Panc1 (cell line): Measurements from ENCODE around the gene CDYL. TPM values are rescaled to one million over a fixed set of nuclear protein-coding genes. Genes with fewer than 3 reads are reported as not detected.

ENCODE experiments used
- ATAC-seq: fragments of 200-7000 bp; cut with Tn5 transposase; 2 replicates; pipeline ENCODE4 v1.9.1; 2020; ENCODE audit warnings: mild to moderate bottlenecking, moderate library complexity
- BruUV-seq: library from RNA; stranded (reverse); fragments of 400-500 nt; replicated peaks from 2 replicates; lab custom pipeline; 2021; lab: Mats Ljungman, UMichigan
- CTCF ChIA-PET: fragments of 300-600 bp; sonication (Branson Sonifier 250); formaldehyde crosslinking; loops from one replicate; lab custom pipeline; 2022; ENCODE audit warnings: antibody characterized with exemption; lab: Charles Lee
- POLR2A ChIA-PET: fragments of 300-600 bp; sonication (Branson Sonifier 250); formaldehyde crosslinking; loops from one replicate; lab custom pipeline; 2022; ENCODE audit warnings: antibody characterized with exemption; lab: Charles Lee
- DNase-seq: peaks from one replicate; pipeline ENCODE4 v3.0.0-alpha.2; 2010; ENCODE audit warnings: low read depth, low spot score
- H3K27ac ChIP-seq: 2 replicates; pipeline ENCODE4 v1.5.1; 2011; ENCODE audit warnings: mild to moderate bottlenecking, low read length, inconsistent platforms
- H3K27me3 ChIP-seq: fragments of 200-500 bp; sonication (Bioruptor generic); 2 replicates; pipeline ENCODE4 v1.6.0; 2014; ENCODE audit warnings: low read length, inconsistent platforms; ENCODE audit not compliant: control insufficient read depth, insufficient read depth
- H3K36me3 ChIP-seq: fragments of 200-500 bp; sonication (Bioruptor generic); 2 replicates; pipeline ENCODE4 v1.5.1; 2014; ENCODE audit warnings: inconsistent platforms, mild to moderate bottlenecking, low read length, moderate library complexity; ENCODE audit not compliant: control insufficient read depth, insufficient read depth
- H3K4me1 ChIP-seq: 2 replicates; pipeline ENCODE4 v1.5.1; 2011; ENCODE audit warnings: inconsistent platforms, mild to moderate bottlenecking, low read length, moderate library complexity; ENCODE audit not compliant: control insufficient read depth, insufficient read depth
- H3K4me3 ChIP-seq, 2 experiments: 2 replicates each; pipeline ENCODE4 v1.5.1; 2011 to 2012; ENCODE audit warnings: low read depth in 2 of 2, low read length in 2 of 2, mild to moderate bottlenecking in 2 of 2, inconsistent platforms in 1 of 2, moderate library complexity in 1 of 2
- H3K9me3 ChIP-seq: fragments of 200-500 bp; sonication (Bioruptor generic); 2 replicates; pipeline ENCODE4 v1.5.1; 2014; ENCODE audit warnings: low read depth, mild to moderate bottlenecking, inconsistent platforms, low read length, moderate library complexity; ENCODE audit not compliant: control insufficient read depth, insufficient read depth
- CTCF ChIP-seq: fragments of 450-650 bp; IDR thresholded peaks from 2 replicates; pipeline ENCODE4 v1.5.1; 2017; ENCODE audit warnings: mild to moderate bottlenecking
- POLR2AphosphoS5 ChIP-seq: IDR thresholded peaks from 2 replicates; pipeline ENCODE4 v1.6.1; 2012; ENCODE audit warnings: mild to moderate bottlenecking, low read depth, low read length, moderate library complexity
- SIN3A ChIP-seq: IDR thresholded peaks from 2 replicates; pipeline ENCODE4 v1.6.1; 2012; ENCODE audit warnings: low read depth, mild to moderate bottlenecking, low read length, moderate library complexity, borderline replicate concordance; ENCODE audit not compliant: insufficient read depth
- TCF7L2 ChIP-seq: IDR thresholded peaks from 2 replicates; pipeline ENCODE4 v1.6.1; 2011; ENCODE audit warnings: mild to moderate bottlenecking, low read depth, low read length, inconsistent platforms
- in situ Hi-C: cut with HindIII; loops from 2 replicates; pipeline ENCODE4 v1.10.0; 2016; ENCODE audit warnings: low sequenced_read_pairs, low pct_unique_long_range_greater_than_20kb
- intact Hi-C: fragments of 100-400 bp; cut with micrococcal nuclease; formaldehyde crosslinking; loops from one replicate; pipeline ENCODE4 v1.10.0; 2022; ENCODE audit not compliant: unreplicated experiment
- total RNA-seq: library from RNA; stranded (reverse); gene quantifications from one replicate; pipeline ENCODE4 v1.2.1, GENCODE V29; 2021; ENCODE audit not compliant: unreplicated experiment
- TF ChIP-seq, protein P1 (sequence below), 2 experiments: IDR thresholded peaks; 2 replicates each; pipeline ENCODE4 v1.6.1; 2011 to 2012; ENCODE audit warnings: low read depth in 2 of 2, control low read depth in 1 of 2, low read length in 1 of 2, mild to moderate bottlenecking in 1 of 2, moderate library complexity in 1 of 2; ENCODE audit not compliant: insufficient read depth in 1 of 2

The CDYL gene
- total RNA-seq, 1 experiment from 2014 or later = 61.4 TPM

DNA sequence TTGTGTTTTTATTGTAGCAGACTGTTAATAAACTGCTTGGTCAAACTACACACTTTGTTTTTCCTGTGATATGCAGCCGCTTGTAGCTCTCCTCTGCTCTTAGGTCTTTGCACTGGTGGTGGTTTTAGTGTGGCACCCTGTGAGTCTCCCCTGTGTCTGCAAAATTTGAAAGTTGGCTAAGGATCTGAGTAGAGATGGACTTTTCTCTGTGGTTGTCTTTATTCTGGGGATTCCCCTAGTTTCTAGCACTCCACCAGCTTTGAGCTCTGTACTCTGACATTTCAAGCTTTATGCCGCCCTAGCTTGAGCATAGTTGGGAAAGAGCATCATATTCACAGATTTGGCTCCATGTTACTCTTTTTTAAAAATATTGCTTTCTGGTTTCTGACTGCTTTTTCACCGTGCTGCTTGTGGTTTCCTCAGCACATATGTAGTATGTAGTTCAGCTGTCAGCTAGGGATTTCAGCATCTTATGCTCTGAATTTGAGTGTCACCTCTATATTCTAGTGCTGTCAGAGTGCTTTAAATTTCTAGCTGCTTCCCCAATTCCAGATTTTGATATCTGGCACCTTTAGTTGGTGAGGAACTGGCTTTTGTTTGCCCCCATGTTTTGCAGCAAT, 25.4 kb downstream of the CDYL start:
- intact Hi-C loops (no loop called here), in situ Hi-C loops (no loop called here)
- Histone ChIP-seq H3K27ac (no peak overlapping the region), H3K4me1 (peaks cover 4% of the 10 kb centered on the region; the same call in 1 of the 2 replicates), H3K9me3 (peaks cover 21% of the 10 kb centered on the region; the same call in 1 of the 2 replicates), H3K27me3 (no peaks in the 10 kb centered on the region), H3K36me3 (no peaks in the 10 kb centered on the region), H3K4me3 (no peak overlapping the region)
- ATAC-seq = no peak
- CTCF ChIA-PET = no interaction called here
- no peak for DNase-seq
- no TSS peak for BruUV-seq
- TF ChIP-seq, protein P1, sequence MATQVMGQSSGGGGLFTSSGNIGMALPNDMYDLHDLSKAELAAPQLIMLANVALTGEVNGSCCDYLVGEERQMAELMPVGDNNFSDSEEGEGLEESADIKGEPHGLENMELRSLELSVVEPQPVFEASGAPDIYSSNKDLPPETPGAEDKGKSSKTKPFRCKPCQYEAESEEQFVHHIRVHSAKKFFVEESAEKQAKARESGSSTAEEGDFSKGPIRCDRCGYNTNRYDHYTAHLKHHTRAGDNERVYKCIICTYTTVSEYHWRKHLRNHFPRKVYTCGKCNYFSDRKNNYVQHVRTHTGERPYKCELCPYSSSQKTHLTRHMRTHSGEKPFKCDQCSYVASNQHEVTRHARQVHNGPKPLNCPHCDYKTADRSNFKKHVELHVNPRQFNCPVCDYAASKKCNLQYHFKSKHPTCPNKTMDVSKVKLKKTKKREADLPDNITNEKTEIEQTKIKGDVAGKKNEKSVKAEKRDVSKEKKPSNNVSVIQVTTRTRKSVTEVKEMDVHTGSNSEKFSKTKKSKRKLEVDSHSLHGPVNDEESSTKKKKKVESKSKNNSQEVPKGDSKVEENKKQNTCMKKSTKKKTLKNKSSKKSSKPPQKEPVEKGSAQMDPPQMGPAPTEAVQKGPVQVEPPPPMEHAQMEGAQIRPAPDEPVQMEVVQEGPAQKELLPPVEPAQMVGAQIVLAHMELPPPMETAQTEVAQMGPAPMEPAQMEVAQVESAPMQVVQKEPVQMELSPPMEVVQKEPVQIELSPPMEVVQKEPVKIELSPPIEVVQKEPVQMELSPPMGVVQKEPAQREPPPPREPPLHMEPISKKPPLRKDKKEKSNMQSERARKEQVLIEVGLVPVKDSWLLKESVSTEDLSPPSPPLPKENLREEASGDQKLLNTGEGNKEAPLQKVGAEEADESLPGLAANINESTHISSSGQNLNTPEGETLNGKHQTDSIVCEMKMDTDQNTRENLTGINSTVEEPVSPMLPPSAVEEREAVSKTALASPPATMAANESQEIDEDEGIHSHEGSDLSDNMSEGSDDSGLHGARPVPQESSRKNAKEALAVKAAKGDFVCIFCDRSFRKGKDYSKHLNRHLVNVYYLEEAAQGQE (IDR thresholded peaks at IDR 0.05; ENCODE audit: insufficient read depth in 1 of 2, low read depth in 2 of 2, low read length in 1 of 2) = no peak
- TF ChIP-seq TCF7L2 = no peak
- TF ChIP-seq SIN3A = no peak
- no peak for TF ChIP-seq POLR2AphosphoS5
- TF ChIP-seq CTCF = no peak
- POLR2A ChIA-PET = interaction anchor here (0.6 kb wide), 2 partner anchors 21 to 459 kb away, joined by 3 to 5 read pairs; no protein-coding TSS in a partner anchor

- intact Hi-C loops (no loop called here), in situ Hi-C loops (no loop called here)
- no peak for ATAC-seq
- no peaks in the 10 kb centered on the region for H3K36me3 ChIP-seq
- no peak for DNase-seq
- H3K27me3 ChIP-seq = no peaks in the 10 kb centered on the region
- no peak overlapping the region for H3K4me3 ChIP-seq
- ChIA-PET POLR2A (interaction anchor here (0.6 kb wide), 1 partner anchor 458 kb away, joined by 5 read pairs; no protein-coding TSS in a partner anchor), CTCF (interaction anchor here (0.6 kb wide), 1 partner anchor 12 kb away, joined by 3 read pairs; no protein-coding TSS in a partner anchor)
- BruUV-seq = no TSS peak
- peaks cover 7% of the 10 kb centered on the region; the same call in 1 of the 2 replicates for H3K4me1 ChIP-seq
- H3K27ac ChIP-seq = no peak overlapping the region
- H3K9me3 ChIP-seq = peaks cover 21% of the 10 kb centered on the region; the same call in 1 of the 2 replicates
- TF ChIP-seq CTCF = no peak
- TF ChIP-seq, protein P1 (IDR thresholded peaks at IDR 0.05; ENCODE audit: insufficient read depth in 1 of 2, low read depth in 2 of 2, low read length in 1 of 2) = no peak
- TF ChIP-seq SIN3A = no peak
Measured at GRCh38 chr6:4802312-4802935, 26.2 kb downstream of the CDYL start.
